PC-9 (cell line): ENCODE measurements around the gene NRSN1.

Experiments used
- EZH2 ChIP-seq: fragments of 200-600 bp; sonication (generic); IDR thresholded peaks from 2 replicates; pipeline ENCODE4 v1.8.0; 2017; ENCODE audit warnings: antibody characterized with exemption, low read depth
- TF ChIP-seq, protein P1 (sequence below): fragments of 200-600 bp; sonication (generic); conservative IDR thresholded peaks from 2 replicates; pipeline ENCODE4 v1.6.1; 2017; ENCODE audit warnings: mixed run types, antibody characterized with exemption, mild to moderate bottlenecking, moderate library complexity

DNA sequence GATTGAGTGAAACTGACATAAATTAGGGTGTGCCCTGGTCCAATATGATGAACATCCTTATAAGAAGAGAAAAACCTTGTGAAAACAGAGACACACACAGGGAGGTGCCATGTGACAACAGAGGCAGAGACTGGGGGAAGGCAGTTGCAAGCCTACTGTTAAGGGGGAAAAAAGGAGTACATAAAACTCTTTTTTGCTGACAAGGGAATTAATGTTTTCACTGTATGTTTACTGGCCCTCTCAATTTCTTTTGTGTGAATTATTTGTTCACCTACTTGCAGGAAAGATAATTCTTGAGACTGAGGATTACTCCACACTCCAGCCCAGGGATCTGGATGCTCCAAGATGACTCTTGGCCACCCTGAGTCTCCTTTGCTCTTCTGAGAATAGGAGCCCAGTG, 12.1 kb upstream of the NRSN1 start:
- TF ChIP-seq, protein P1, sequence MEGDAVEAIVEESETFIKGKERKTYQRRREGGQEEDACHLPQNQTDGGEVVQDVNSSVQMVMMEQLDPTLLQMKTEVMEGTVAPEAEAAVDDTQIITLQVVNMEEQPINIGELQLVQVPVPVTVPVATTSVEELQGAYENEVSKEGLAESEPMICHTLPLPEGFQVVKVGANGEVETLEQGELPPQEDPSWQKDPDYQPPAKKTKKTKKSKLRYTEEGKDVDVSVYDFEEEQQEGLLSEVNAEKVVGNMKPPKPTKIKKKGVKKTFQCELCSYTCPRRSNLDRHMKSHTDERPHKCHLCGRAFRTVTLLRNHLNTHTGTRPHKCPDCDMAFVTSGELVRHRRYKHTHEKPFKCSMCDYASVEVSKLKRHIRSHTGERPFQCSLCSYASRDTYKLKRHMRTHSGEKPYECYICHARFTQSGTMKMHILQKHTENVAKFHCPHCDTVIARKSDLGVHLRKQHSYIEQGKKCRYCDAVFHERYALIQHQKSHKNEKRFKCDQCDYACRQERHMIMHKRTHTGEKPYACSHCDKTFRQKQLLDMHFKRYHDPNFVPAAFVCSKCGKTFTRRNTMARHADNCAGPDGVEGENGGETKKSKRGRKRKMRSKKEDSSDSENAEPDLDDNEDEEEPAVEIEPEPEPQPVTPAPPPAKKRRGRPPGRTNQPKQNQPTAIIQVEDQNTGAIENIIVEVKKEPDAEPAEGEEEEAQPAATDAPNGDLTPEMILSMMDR, result no peak
- no peak for TF ChIP-seq EZH2
